22Rv1 (cell line): ENCODE measurements around the gene WWC1.

Experiments
- CTCF ChIP-seq: fragments of 450-650 bp; IDR thresholded peaks from 2 replicates; pipeline ENCODE4 v1.5.1; 2017; ENCODE audit warnings: mild to moderate bottlenecking
- ZFX ChIP-seq: fragments of 450-650 bp; IDR thresholded peaks from 2 replicates; pipeline ENCODE4 v1.6.1; 2017; ENCODE audit warnings: antibody characterized with exemption, borderline replicate concordance

- 0 out of 2 replicates have a peak, but pooled peaks have one; percentile 4 for TF ChIP-seq CTCF
- no peak for TF ChIP-seq ZFX
Observed at GRCh38 chr5:168288349-168289245, 2.8 kb upstream of the WWC1 start.
